Aorta (tissue), 5 donors: Measurements from ENCODE around the gene IL23A. TPM values are rescaled to one million over a fixed set of nuclear protein-coding genes. Genes with fewer than 3 reads are reported as not detected.
A peak's percentile ranks its signal among the peaks of the same experiment; 100 is the strongest.
"Not testable (repeated sequence)": the region's sequence is repeated elsewhere in the genome, so short reads cannot be mapped to it uniquely, and the experiment has no call there.

ENCODE experiments used
- ATAC-seq: fragments of 200-7000 bp; cut with Tn5 transposase; one replicate; pipeline ENCODE4 v1.9.1; 2022; ENCODE audit warnings: moderate library complexity; ENCODE audit not compliant: low FRiP score
- DNase-seq, 2 donors: peaks; one replicate each; pipeline ENCODE4 v3.0.0-alpha.2; 2020
- H3K27ac ChIP-seq, 2 donors: one replicate each; pipeline ENCODE4 v1.5.1; 2013; ENCODE audit warnings: low read length in 2 of 2, mild to moderate bottlenecking in 2 of 2, moderate library complexity in 2 of 2, control low read depth in 1 of 2, inconsistent platforms in 1 of 2, low read depth in 1 of 2
- H3K27me3 ChIP-seq, 2 donors: one replicate each; pipeline ENCODE4 v1.6.1; 2013; ENCODE audit warnings: control low read depth in 1 of 2, low read length in 1 of 2, mild to moderate bottlenecking in 1 of 2, moderate library complexity in 1 of 2; ENCODE audit not compliant: insufficient read depth in 2 of 2, control insufficient read depth in 1 of 2
- H3K36me3 ChIP-seq, 2 donors: one replicate each; pipeline ENCODE4 v1.6.1; 2013; ENCODE audit warnings: control low read depth in 1 of 2, low read length in 1 of 2, mild to moderate bottlenecking in 1 of 2; ENCODE audit not compliant: insufficient read depth in 2 of 2, control insufficient read depth in 1 of 2
- H3K4me1 ChIP-seq, 2 donors: one replicate each; pipeline ENCODE4 v1.6.1; 2013; ENCODE audit warnings: low read length in 2 of 2, control low read depth in 1 of 2, mild to moderate bottlenecking in 1 of 2, moderate library complexity in 1 of 2; ENCODE audit not compliant: insufficient read depth in 2 of 2, control insufficient read depth in 1 of 2
- H3K4me3 ChIP-seq, 2 donors: one replicate each; pipeline ENCODE4 v1.5.1; 2013; ENCODE audit warnings: low read length in 2 of 2, control low read depth in 1 of 2, mild to moderate bottlenecking in 1 of 2
- H3K9me3 ChIP-seq: one replicate; pipeline ENCODE4 v1.6.1; 2013; ENCODE audit warnings: mild to moderate bottlenecking, low read length; ENCODE audit not compliant: control insufficient read depth
- WGBS, 2 donors: extraction: QIAGEN DNeasy Blood & Tissue Kit; methylation state at CpG; one replicate each; pipeline ENCODE4 v1.1.7; 2013; 5-methylcytosine and 5-hydroxymethylcytosine counted together
- intact Hi-C, 2 donors: fragments of 100-400 bp; cut with DNase I; formaldehyde crosslinking; loops; one replicate each; pipeline versions ENCODE4 v1.14.2 to v1.15.0; 2022
- polyA plus RNA-seq, 2 donors: library from polyadenylated mRNA; stranded (reverse); fragments of 200-250 nt; gene quantifications; one replicate each; pipeline ENCODE4 v1.2.3, GENCODE V29; 2013
- total RNA-seq, 2 donors: library from RNA; stranded (reverse); fragmentation: NEBNext Ultra II Directional; extraction: Animal tissue kit (Norgen Biotek cat#: 25700); gene quantifications; one replicate each; pipeline ENCODE4 v1.2.1, GENCODE V29; 2021
- donor health status: healthy with polysubstance abuse.
- donor health status: Bipolar disorder and iron deficiency.
- donor health status: DM: no; HTN: no; CAD: no.
- donor health status: DM: no; HTN: no; CAD: no.
- donor health status: DM: yes; HTN: yes; CAD: no.

The IL23A gene
- total and polyA plus RNA-seq, 4 donors, result 0.52 TPM; not detected in 3

GRCh38 chr12:56341616-56342015 lies 2.9 kb downstream of the IL23A start:
- 21 to 22% methylated on average over 1 of the region's 1 CpG for whole genome bisulfite sequencing, 2 donors
- H3K27ac ChIP-seq, result no peak overlapping the region
- DNase-seq (no peak), ATAC-seq (no peak)
- H3K4me1 ChIP-seq, result no peaks in the 10 kb centered on the region
- H3K27me3 ChIP-seq, result no peaks in the 10 kb centered on the region
- H3K4me3 ChIP-seq, result no peak overlapping the region
- no peaks in the 10 kb centered on the region for H3K9me3 ChIP-seq
- peaks cover 7 to 8% of the 10 kb centered on the region in 2 donors for H3K36me3 ChIP-seq
- intact Hi-C loops, result no loop called here

- intact Hi-C loops, H3K27me3 ChIP-seq, H3K36me3 ChIP-seq, H3K27ac ChIP-seq, ATAC-seq, DNase-seq, H3K9me3 ChIP-seq, H3K4me3 ChIP-seq, H3K4me1 ChIP-seq: not testable (repeated sequence)
- 97 to 100% methylated on average over 2 of the region's 2 CpGs for WGBS, 2 donors
Measured at GRCh38 chr12:56342290-56342689, 3.6 kb downstream of the IL23A start.

GRCh38 chr12:56346675-56347074 lies 8.0 kb downstream of the IL23A start:
- no peak for DNase-seq
- ATAC-seq, result no peak
- Histone ChIP-seq H3K36me3 (peaks cover 14% of the 10 kb centered on the region in 2 donors), H3K9me3 (no peaks in the 10 kb centered on the region), H3K27me3 (no peaks in the 10 kb centered on the region), H3K4me1 (no peaks in the 10 kb centered on the region), H3K27ac (no peak overlapping the region), H3K4me3 (no peak overlapping the region)
- 70 to 72% methylated on average over 7 of the region's 7 CpGs for whole genome bisulfite sequencing, 2 donors
- intact Hi-C loops, result no loop called here

GRCh38 chr12:56347255-56347654 lies 8.6 kb downstream of the IL23A start:
- 90% methylated on average over 9 of the region's 9 CpGs for WGBS, 2 donors
- H3K4me3 ChIP-seq, DNase-seq, ATAC-seq, intact Hi-C loops, H3K27ac ChIP-seq, H3K9me3 ChIP-seq, H3K27me3 ChIP-seq, H3K4me1 ChIP-seq: not testable (repeated sequence)
- H3K36me3 ChIP-seq, result peaks cover 14% of the 10 kb centered on the region in 2 donors

GRCh38 chr12:56348776-56349175 lies 10.1 kb downstream of the IL23A start:
- no peaks in the 10 kb centered on the region for H3K27me3 ChIP-seq
- no peaks in the 10 kb centered on the region for H3K4me1 ChIP-seq
- no peaks in the 10 kb centered on the region for H3K9me3 ChIP-seq
- WGBS, 2 donors, result 91 to 93% methylated on average over 5 of the region's 5 CpGs
- ATAC-seq, result no peak
- intact Hi-C loops, result no loop called here
- H3K27ac ChIP-seq, result no peak overlapping the region
- no peak for DNase-seq
- peaks cover 10 to 11% of the 10 kb centered on the region in 2 donors for H3K36me3 ChIP-seq
- H3K4me3 ChIP-seq, result no peak overlapping the region

GRCh38 chr12:56350662-56351061 lies 12.0 kb downstream of the IL23A start:
- Histone ChIP-seq H3K4me1 (no peaks in the 10 kb centered on the region), H3K36me3 (peaks cover 11 to 19% of the 10 kb centered on the region in 2 donors), H3K4me3 (no peak overlapping the region), H3K27ac (no peak overlapping the region), H3K9me3 (no peaks in the 10 kb centered on the region), H3K27me3 (no peaks in the 10 kb centered on the region)
- ATAC-seq (no peak), DNase-seq (no peak)
- intact Hi-C loops, result no loop called here
- WGBS, 2 donors, result 86 to 93% methylated on average over 2 of the region's 2 CpGs

- DNase-seq (no peak), ATAC-seq (no peak)
- WGBS, 2 donors, result 91 to 100% methylated on average over 2 of the region's 2 CpGs
- Histone ChIP-seq H3K27me3 (no peaks in the 10 kb centered on the region), H3K27ac (no peak overlapping the region), H3K36me3 (peaks cover 13 to 20% of the 10 kb centered on the region in 2 donors), H3K4me3 (no peak overlapping the region), H3K4me1 (no peaks in the 10 kb centered on the region), H3K9me3 (no peaks in the 10 kb centered on the region)
- intact Hi-C loops, result no loop called here
Measured at GRCh38 chr12:56351325-56351724, 12.6 kb downstream of the IL23A start.

GRCh38 chr12:56358836-56359532 lies 20.3 kb downstream of the IL23A start:
- Histone ChIP-seq H3K27ac (peak overlapping the region in 1 of 2 donors; percentile 34), H3K9me3 (no peaks in the 10 kb centered on the region), H3K27me3 (no peaks in the 10 kb centered on the region), H3K4me3 (peak overlapping the region; percentile 78 to 89), H3K4me1 (no peaks in the 10 kb centered on the region), H3K36me3 (peaks cover 6 to 12% of the 10 kb centered on the region in 2 donors)
- ATAC-seq, result no peak
- DNase-seq, result no peak
- intact Hi-C loops, result no loop called here
- WGBS, 2 donors, result 0 to 16% methylated on average over 1 of the region's 1 CpG
